ENCODE data around the gene ZFP36L1. TPM values are rescaled to one million over a fixed set of nuclear protein-coding genes. Genes with fewer than 3 reads are reported as not detected.

ZFP36L1 gene
- total and polyA plus RNA-seq, 7 donors: 45.4 to 225 (median 117) TPM

DNA sequence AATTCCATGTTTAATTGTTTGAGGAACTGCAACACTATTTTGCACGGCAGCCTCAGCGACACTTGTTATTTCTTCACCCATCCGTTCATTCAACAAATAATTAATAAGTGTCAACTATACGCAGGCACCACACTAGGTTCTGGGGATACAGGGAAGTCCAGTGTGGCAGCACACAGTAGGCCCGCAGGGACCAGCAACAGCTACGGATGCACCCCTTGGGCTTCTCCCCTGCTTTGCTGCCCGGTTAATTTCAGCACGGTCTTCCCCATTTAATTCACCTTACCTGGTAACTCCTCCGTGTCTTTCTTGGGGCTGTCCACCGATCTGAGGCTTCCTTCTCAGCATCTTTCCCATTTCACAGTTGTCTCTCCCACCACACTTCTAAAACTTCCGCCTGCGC, 48.3 kb downstream of the ZFP36L1 start:
- H3K4me3 ChIP-seq: no peak overlapping the region
- intact Hi-C loops (cut with DNase I): no loop called here

DNA sequence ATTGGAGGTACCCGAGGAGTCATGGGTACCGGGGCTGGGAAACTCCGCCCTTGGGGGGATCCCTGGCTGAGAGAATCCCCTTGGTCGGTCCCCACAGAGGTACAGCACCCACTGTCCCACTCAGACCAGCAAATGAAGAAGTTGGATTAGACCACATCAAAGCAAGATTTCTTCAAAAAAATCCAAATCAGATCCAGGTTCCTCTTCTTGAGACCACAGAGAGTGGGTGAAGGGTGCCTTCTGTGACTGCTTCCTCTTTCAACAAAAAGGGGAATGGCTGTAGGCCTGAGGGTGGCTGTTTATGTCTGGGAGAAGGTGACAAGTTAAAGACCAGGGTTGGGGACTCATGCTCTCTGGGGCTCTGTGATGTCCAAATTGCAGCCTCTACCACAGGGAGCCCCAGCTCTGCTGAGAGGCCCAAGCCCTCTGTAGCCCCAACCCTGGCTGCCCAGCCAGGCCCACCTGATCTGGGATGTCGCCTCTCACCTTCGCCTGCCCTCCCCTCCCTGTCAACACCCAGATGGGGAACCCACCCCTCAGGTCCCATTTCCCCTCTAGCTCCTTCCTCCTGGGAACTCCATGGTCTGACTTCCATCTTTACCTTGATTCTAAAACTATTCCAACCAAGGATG, 50.9 kb downstream of the ZFP36L1 start:
- WGBS, 3 donors: 94 to 99% (median 96%) methylated on average over 6 of the region's 6 CpGs
- TF ChIP-seq, protein P1, sequence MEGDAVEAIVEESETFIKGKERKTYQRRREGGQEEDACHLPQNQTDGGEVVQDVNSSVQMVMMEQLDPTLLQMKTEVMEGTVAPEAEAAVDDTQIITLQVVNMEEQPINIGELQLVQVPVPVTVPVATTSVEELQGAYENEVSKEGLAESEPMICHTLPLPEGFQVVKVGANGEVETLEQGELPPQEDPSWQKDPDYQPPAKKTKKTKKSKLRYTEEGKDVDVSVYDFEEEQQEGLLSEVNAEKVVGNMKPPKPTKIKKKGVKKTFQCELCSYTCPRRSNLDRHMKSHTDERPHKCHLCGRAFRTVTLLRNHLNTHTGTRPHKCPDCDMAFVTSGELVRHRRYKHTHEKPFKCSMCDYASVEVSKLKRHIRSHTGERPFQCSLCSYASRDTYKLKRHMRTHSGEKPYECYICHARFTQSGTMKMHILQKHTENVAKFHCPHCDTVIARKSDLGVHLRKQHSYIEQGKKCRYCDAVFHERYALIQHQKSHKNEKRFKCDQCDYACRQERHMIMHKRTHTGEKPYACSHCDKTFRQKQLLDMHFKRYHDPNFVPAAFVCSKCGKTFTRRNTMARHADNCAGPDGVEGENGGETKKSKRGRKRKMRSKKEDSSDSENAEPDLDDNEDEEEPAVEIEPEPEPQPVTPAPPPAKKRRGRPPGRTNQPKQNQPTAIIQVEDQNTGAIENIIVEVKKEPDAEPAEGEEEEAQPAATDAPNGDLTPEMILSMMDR (IDR thresholded peaks at IDR 0.05): no peak

More for the DNA sequence above, 48.3 kb downstream of the ZFP36L1 start:
- WGBS, 3 donors: 87 to 96% (median 96%) methylated on average over 12 of the region's 12 CpGs
- TF ChIP-seq, protein P1 (IDR thresholded peaks at IDR 0.05): no peak
- H3K36me3 ChIP-seq (ENCODE audit: insufficient read depth in 1 of 2, low read depth in 1 of 2): no peaks in the 10 kb centered on the region
- no peaks in the 10 kb centered on the region for H3K9me3 ChIP-seq
- ATAC-seq (no peak), DNase-seq (no peak)
- no peak overlapping the region for H3K27ac ChIP-seq
- H3K27me3 ChIP-seq (ENCODE audit: insufficient read depth in 3 of 3, low read length in 2 of 3): no peaks in the 10 kb centered on the region
- no peaks in the 10 kb centered on the region for H3K4me1 ChIP-seq

GRCh38 chr14:68741477-68741791, 51.4 kb downstream of the ZFP36L1 start:
- Histone ChIP-seq H3K36me3 (ENCODE audit: insufficient read depth in 1 of 2, low read depth in 1 of 2) (no peaks in the 10 kb centered on the region), H3K9me3 (no peaks in the 10 kb centered on the region), H3K4me3 (no peak overlapping the region), H3K27ac (no peak overlapping the region), H3K4me1 (peaks cover 4% of the 10 kb centered on the region), H3K27me3 (ENCODE audit: insufficient read depth in 3 of 3, low read length in 2 of 3) (no peaks in the 10 kb centered on the region)
- TF ChIP-seq, protein P1 (IDR thresholded peaks at IDR 0.05): no peak
- ATAC-seq: no peak
- intact Hi-C loops (cut with DNase I): no loop called here
- DNase-seq: no peak

More for the DNA sequence above, 50.9 kb downstream of the ZFP36L1 start:
- H3K9me3 ChIP-seq: no peaks in the 10 kb centered on the region
- H3K4me1 ChIP-seq: no peaks in the 10 kb centered on the region
- no peak overlapping the region for H3K27ac ChIP-seq
- ATAC-seq (peak in 2 of 4 donors; percentile 21 to 27), DNase-seq (no peak)
- intact Hi-C loops (cut with DNase I): no loop called here
- no peak overlapping the region for H3K4me3 ChIP-seq
- no peaks in the 10 kb centered on the region for H3K27me3 ChIP-seq (ENCODE audit: insufficient read depth in 3 of 3, low read length in 2 of 3)
- no peaks in the 10 kb centered on the region for H3K36me3 ChIP-seq (ENCODE audit: insufficient read depth in 1 of 2, low read depth in 1 of 2)

DNA sequence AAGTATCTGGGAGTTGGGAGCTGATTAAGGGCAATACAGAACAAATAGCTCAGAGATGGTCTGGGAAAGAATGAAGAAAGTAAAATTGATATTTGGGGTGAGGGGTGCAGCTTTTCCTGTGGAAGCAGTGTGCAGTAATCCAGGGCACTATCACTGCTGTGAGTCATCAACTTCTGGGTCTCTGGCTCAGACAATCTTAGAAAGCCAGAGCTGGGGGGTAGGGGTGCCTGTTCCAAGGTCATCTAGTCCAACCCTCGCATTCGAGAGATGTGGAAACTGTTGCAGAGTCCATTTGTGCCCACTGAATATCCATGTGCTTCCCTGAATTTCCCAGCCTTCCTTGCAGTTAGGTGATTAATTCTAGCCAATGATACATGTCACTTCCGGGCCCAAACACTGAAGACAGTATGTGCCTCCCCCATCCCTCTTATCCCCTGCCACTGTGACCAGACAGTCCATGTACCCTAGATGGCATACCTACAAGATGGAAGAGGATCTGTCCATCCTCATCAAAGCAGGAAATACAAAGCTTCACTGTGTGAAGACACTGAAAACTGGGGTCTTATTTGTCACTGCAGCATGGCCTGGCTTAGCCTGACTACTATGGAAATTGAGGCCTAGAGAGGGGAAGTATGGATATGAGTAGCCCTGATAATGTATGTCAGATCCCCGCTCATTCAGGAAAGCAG, 51.9 kb downstream of the ZFP36L1 start:
- WGBS, 3 donors: 96 to 98% (median 96%) methylated on average over 4 of the region's 4 CpGs
- no peaks in the 10 kb centered on the region for H3K27me3 ChIP-seq (ENCODE audit: insufficient read depth in 3 of 3, low read length in 2 of 3)
- TF ChIP-seq, protein P1 (IDR thresholded peaks at IDR 0.05): no peak
- peaks cover 7% of the 10 kb centered on the region for H3K4me1 ChIP-seq
- DNase-seq (no peak), ATAC-seq (no peak)
- no peaks in the 10 kb centered on the region for H3K36me3 ChIP-seq (ENCODE audit: insufficient read depth in 1 of 2, low read depth in 1 of 2)
- H3K4me3 ChIP-seq: no peak overlapping the region
- intact Hi-C loops (cut with DNase I): no loop called here
- H3K9me3 ChIP-seq: no peaks in the 10 kb centered on the region
- H3K27ac ChIP-seq: no peak overlapping the region
